GM21723 (cell line): ENCODE results near the gene PAN3.
A peak's percentile ranks its signal among the peaks of the same experiment; 100 is the strongest.

ENCODE experiments used
- ATAC-seq: cut with Tn5 transposase; IDR thresholded peaks from one replicate; pipeline ENCODE4 v1.9.1; 2021; ENCODE audit warnings: mild to moderate bottlenecking, moderate library complexity; ENCODE audit not compliant: unreplicated experiment

PAN3 gene

GRCh38 chr13:28329395-28330158 is 191.2 kb downstream of the PAN3 start:
- ATAC-seq = no peak

DNA sequence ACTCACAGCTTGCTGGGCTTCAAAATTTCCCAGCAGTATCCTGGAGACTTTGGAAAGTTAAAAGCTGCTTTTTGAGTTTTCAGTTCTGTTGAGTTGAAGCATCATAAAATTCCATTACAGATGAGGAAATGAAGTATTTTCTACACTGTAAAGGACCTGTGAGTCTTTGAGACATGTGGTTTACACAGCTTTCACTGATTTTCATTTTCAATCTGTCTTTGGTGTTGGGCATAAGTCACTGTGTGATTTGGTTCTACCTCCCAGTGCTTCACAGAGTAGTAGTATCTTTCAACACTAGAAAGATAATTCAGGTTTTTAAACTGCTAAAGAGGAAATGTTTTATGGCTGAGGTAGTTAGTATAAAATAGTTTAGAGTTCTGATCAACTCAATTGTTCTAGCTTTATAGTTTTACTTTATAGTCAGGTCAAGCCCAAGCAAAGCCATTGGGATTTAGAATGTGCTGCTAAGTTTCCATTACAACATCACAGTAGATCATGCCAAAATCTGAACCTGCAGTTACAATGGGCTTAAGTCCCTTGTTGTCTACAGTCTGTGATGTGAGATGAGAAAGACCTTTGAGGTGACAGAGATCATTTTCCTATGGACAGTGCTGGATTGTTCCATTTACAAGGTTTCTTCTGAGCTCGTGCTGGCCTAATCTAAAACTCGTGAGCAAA is 195.0 kb downstream of the PAN3 start:
- ATAC-seq = peak; percentile 68

- no peak for ATAC-seq
These were observed 197.9 kb downstream of the PAN3 start for GRCh38 chr13:28336193-28336657.

- no peak for ATAC-seq
These were observed 199.0 kb downstream of the PAN3 start for GRCh38 chr13:28337166-28338005.

GRCh38 chr13:28338006-28338574 is 199.7 kb downstream of the PAN3 start:
- no peak for ATAC-seq

- no peak for ATAC-seq
These were observed 200.4 kb downstream of the PAN3 start for GRCh38 chr13:28338742-28339141.

DNA sequence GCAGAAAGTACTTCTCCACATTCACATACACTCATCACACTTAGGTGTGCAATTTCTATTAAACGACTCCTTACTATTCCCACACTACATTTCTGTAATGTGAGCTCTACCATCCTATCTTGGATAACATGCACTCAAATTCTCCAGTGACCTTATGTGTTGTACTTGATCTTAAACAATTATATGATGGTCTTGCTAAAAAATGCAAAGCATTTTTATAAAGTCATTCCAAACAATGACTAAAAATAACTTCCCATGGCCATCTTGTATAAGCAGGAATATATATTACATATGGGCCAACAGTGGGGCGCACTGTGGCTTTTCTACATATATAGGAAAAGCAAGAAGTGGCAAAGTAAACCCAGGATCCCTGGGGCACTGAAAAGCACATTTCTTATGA is 201.1 kb downstream of the PAN3 start:
- ATAC-seq = no peak

GRCh38 chr13:28340272-28340793 is 202.0 kb downstream of the PAN3 start:
- ATAC-seq = no peak

DNA sequence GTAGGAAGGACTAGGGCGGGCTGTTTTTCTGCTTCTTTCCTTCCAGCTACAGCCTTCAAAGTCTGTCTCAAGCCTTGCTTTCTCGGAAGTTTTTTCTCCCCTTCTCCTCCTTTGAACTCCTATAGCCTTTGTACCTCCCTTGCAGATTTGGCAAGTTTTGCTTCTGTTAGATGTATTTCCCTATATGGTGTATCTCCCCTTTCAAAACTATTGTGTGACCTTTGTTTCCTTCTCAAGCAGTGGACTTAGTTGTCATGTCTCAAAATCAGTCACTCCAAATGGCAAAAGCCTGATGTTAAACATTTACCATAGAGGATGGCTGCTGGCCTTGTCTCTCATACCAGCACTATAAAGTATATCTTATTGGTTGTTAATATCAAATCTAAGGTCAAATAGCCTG is 203.9 kb downstream of the PAN3 start:
- ATAC-seq = no peak

DNA sequence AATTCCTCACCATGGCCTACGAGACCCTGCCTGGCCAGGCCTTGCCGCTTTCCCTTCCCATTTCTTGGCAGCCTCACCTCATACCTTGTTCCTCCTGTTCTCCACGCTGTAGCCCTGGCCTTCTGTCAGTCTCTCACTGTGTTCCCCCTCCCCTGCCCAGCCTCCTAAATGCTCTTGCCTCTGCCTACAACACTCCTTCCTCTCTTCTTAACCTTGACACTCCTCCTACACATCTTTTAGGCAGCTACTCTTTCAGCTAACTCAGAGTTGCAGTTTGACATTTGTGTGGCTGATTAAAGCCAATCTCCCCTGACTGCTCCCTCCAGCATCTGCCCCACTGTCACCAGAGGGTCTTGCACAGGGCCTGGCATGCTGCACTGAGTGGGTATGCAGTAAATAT is 205.8 kb downstream of the PAN3 start:
- no peak for ATAC-seq
